Thoracic aorta (tissue), 2 donors: ENCODE data around the gene KANSL3. TPM values are rescaled to one million over a fixed set of nuclear protein-coding genes. Genes with fewer than 3 reads are reported as not detected.

Experiments used
- ATAC-seq: fragments of 150-250 bp; one replicate; pipeline ENCODE4 v1.8.0; 2017; ENCODE audit warnings: low read depth; ENCODE audit not compliant: insufficient number of reproducible peaks, low FRiP score
- DNase-seq: peaks from one replicate; pipeline ENCODE4 v3.0.0-alpha.2; 2020; ENCODE audit warnings: low spot score
- H3K27ac ChIP-seq, 2 donors: fragments of 200-600 bp; sonication (generic); 1 replicate in 1 of 2; 2 replicates in 1 of 2; pipeline ENCODE4 v1.5.1; 2016; ENCODE audit warnings: mild to moderate bottlenecking in 2 of 2, moderate library complexity in 2 of 2
- H3K27me3 ChIP-seq: fragments of 200-600 bp; sonication (generic); replicated peaks from 2 replicates; pipeline ENCODE4 v1.6.0; 2016; ENCODE audit warnings: mild to moderate bottlenecking; ENCODE audit not compliant: insufficient read depth
- H3K36me3 ChIP-seq: fragments of 200-600 bp; sonication (generic); one replicate; pipeline ENCODE4 v1.5.1; 2016
- H3K4me1 ChIP-seq, 2 donors: fragments of 200-600 bp; sonication (generic); 1 replicate in 1 of 2; 2 replicates in 1 of 2; pipeline versions ENCODE4 v1.5.1 to v1.6.0; 2016; ENCODE audit warnings: low read depth in 2 of 2, mild to moderate bottlenecking in 1 of 2; ENCODE audit not compliant: control insufficient read depth in 1 of 2
- H3K4me3 ChIP-seq: fragments of 200-600 bp; sonication (generic); 2 replicates; pipeline ENCODE4 v1.5.1; 2016; ENCODE audit warnings: mild to moderate bottlenecking
- H3K9me3 ChIP-seq: fragments of 200-600 bp; sonication (generic); 2 replicates; pipeline ENCODE4 v1.5.1; 2016
- CTCF ChIP-seq: fragments of 200-600 bp; sonication (generic); IDR thresholded peaks from one replicate; pipeline ENCODE4 v1.5.1; 2019; ENCODE audit warnings: antibody characterized with exemption
- total RNA-seq, 2 donors: library from RNA; depleted of rRNA; stranded (reverse); fragments of >200 nt; gene quantifications; one replicate each; pipeline versions ENCODE4 v1.1.0 to v1.2.3, GENCODE V29; 2016

KANSL3 gene
- total RNA-seq, 2 donors from 2014 or later, result 60.2 to 73.4 TPM

GRCh38 chr2:96584017-96584416 lies 54.1 kb downstream of the KANSL3 start:
- no peaks in the 10 kb centered on the region for H3K36me3 ChIP-seq
- DNase-seq (no peak), ATAC-seq (no peak)
- H3K4me3 ChIP-seq, result no peak overlapping the region
- H3K27me3 ChIP-seq, result no peaks in the 10 kb centered on the region
- H3K4me1 ChIP-seq, result no peaks in the 10 kb centered on the region
- TF ChIP-seq CTCF, result no peak
- no peaks in the 10 kb centered on the region for H3K9me3 ChIP-seq
- no peak overlapping the region for H3K27ac ChIP-seq

DNA sequence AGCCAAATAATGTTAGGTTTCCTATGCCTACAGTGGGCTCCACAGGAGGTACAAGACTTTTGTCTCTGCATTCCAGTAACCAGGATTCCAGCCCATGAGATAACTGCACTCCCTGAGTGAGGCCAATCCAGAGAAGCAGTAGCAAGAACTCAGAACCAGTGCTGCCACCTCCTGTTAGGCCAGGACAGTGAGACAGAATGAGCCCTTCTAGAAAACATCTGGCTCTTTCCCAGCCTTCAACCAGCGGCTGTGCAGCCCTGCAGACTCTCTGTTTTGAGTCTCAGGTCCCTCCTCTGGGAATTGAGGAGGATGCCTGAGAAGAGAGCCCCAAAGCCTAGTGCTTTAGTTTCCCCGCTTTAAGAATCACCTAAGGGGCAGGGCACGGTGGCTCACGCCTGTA lies 57.3 kb downstream of the KANSL3 start:
- no peak for ATAC-seq
- Histone ChIP-seq H3K27me3 (no peaks in the 10 kb centered on the region), H3K36me3 (no peaks in the 10 kb centered on the region), H3K9me3 (no peaks in the 10 kb centered on the region), H3K4me1 (no peaks in the 10 kb centered on the region), H3K27ac (no peak overlapping the region), H3K4me3 (no peak overlapping the region)
- no peak for DNase-seq
- TF ChIP-seq CTCF, result no peak

DNA sequence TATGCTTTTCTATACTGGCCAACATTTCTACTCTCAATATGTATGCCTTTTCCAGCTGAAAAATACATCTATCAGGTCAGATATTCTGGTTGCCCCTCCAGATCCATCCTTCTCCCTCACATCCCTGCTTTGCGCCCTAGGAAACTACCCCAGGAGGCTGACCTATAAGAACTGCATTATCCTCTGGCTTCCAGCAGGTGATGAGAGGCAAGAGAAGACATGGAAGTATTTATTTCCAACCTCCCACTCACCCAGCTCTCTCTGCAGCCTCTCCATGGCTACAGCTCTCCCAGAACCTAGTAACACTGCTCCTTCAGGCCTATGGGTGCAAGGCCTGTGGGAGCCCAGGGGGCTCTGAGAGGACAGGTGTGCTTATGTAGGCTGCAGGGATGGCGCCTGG lies 58.7 kb downstream of the KANSL3 start:
- Histone ChIP-seq H3K9me3 (no peaks in the 10 kb centered on the region), H3K4me3 (no peak overlapping the region), H3K27me3 (no peaks in the 10 kb centered on the region), H3K4me1 (no peaks in the 10 kb centered on the region), H3K36me3 (no peaks in the 10 kb centered on the region), H3K27ac (no peak overlapping the region)
- no peak for TF ChIP-seq CTCF
- DNase-seq (no peak), ATAC-seq (no peak)

DNA sequence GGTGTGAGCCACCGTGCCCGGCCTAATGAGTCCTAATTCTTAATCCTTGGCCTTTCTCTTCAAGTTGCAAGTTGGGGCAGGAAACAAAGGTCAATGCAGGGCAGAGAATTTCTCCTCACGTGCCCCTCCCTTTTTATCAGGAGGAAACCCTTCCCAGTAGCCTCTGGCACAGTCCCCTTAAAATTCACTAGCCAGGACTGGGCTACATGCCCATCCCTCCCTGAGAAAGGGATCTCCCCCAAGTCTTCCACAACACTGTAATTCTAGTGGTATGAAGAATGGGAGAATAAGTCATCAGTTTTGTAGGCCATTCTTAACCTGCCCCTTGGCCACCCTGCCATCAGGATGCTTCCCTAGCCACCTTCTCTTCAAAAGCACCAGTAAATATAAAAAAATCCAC lies 59.4 kb downstream of the KANSL3 start:
- ATAC-seq, result no peak
- no peak for TF ChIP-seq CTCF

GRCh38 chr2:96577501-96577900 lies 60.6 kb downstream of the KANSL3 start:
- no peaks in the 10 kb centered on the region for H3K4me1 ChIP-seq
- no peaks in the 10 kb centered on the region for H3K36me3 ChIP-seq
- no peaks in the 10 kb centered on the region for H3K9me3 ChIP-seq
- ATAC-seq, result no peak
- no peak for TF ChIP-seq CTCF
- H3K27me3 ChIP-seq, result no peaks in the 10 kb centered on the region
- H3K27ac ChIP-seq, result no peak overlapping the region
- DNase-seq, result no peak
- H3K4me3 ChIP-seq, result no peak overlapping the region

More for the DNA sequence above, 59.4 kb downstream of the KANSL3 start:
- Histone ChIP-seq H3K4me1 (no peaks in the 10 kb centered on the region), H3K4me3 (no peak overlapping the region), H3K36me3 (no peaks in the 10 kb centered on the region), H3K27ac (no peak overlapping the region), H3K27me3 (no peaks in the 10 kb centered on the region), H3K9me3 (no peaks in the 10 kb centered on the region)
- no peak for DNase-seq
